AG09309 (cell line): ENCODE measurements around the gene SYT9.

Experiments
- DNase-seq: peaks from one replicate; pipeline ENCODE4 v3.0.0-alpha.2; 2010; ENCODE audit warnings: low read depth
- H3K4me3 ChIP-seq: 2 replicates; pipeline ENCODE4 v1.5.1; 2011; ENCODE audit warnings: mild to moderate bottlenecking, low read depth, low read length, moderate library complexity; ENCODE audit not compliant: control insufficient read depth
- TF ChIP-seq, protein P1 (sequence below): IDR thresholded peaks from 2 replicates; pipeline ENCODE4 v1.5.1; 2011; ENCODE audit warnings: mild to moderate bottlenecking, low read depth, low read length, inconsistent platforms; ENCODE audit not compliant: insufficient read depth, control insufficient read depth; ENCODE audit errors: missing control alignments

SYT9 gene

DNA sequence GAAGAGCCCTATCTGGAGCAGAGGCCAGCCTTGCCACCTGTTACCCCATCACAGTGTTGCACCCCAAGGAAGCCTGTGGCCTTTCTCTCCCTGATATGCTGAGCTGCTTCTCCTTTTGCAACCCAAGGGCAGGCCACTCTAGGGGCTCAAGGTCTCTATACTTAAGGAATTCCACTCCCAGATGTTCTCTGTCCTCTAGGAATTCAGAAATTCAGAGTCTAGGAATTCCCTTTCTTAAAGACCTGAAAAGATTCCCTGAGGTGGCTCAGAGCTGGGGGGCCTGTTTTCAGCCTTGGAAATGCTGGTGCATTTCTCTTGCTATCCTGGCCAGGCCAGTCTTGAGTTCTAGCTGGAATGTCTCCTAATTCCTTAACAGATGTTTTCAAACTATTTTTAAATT is 165.6 kb downstream of the SYT9 start:
- DNase-seq = no peak
- H3K4me3 ChIP-seq = no peak overlapping the region
- TF ChIP-seq, protein P1, sequence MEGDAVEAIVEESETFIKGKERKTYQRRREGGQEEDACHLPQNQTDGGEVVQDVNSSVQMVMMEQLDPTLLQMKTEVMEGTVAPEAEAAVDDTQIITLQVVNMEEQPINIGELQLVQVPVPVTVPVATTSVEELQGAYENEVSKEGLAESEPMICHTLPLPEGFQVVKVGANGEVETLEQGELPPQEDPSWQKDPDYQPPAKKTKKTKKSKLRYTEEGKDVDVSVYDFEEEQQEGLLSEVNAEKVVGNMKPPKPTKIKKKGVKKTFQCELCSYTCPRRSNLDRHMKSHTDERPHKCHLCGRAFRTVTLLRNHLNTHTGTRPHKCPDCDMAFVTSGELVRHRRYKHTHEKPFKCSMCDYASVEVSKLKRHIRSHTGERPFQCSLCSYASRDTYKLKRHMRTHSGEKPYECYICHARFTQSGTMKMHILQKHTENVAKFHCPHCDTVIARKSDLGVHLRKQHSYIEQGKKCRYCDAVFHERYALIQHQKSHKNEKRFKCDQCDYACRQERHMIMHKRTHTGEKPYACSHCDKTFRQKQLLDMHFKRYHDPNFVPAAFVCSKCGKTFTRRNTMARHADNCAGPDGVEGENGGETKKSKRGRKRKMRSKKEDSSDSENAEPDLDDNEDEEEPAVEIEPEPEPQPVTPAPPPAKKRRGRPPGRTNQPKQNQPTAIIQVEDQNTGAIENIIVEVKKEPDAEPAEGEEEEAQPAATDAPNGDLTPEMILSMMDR = no peak

DNA sequence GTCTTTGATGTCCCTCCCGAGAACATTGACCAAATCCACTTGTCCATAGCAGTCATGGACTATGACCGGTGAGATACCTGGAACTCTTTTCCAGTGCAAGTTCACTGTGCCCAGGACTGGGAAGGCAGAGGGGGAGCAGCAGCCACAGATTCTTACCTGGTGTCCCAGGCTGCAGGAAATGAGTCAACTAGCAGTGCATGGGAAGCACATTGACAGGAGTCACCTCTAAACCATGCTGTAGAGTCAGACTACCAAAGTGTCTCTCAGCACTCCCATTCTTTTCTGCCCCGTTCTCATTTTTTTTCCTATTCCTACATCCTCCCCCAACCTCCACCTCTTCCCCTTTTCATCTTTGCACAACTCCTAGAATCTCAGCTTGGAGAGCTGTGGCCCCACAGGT is 166.4 kb downstream of the SYT9 start:
- no peak for DNase-seq
- TF ChIP-seq, protein P1 = no peak
- H3K4me3 ChIP-seq = no peak overlapping the region

DNA sequence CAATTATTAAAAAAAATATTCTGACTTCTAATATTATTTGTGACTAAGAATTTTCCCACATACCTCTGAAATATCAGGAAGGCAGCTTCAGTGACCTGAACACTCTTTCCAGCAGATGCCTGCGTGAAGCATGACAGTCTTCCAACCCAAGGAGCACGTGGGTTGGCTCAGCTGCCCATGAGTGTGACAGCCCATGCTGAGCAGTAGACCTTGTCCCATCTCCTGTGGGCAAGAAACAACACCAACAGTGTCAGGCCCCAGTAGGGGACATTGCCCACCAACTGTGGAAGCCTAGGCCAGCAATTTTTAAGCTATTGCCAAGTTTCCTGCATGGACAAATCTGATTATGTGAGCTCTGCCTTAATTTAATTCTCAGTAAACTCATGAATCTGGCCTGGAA is 167.2 kb downstream of the SYT9 start:
- TF ChIP-seq, protein P1 = no peak
- no peak for DNase-seq

DNA sequence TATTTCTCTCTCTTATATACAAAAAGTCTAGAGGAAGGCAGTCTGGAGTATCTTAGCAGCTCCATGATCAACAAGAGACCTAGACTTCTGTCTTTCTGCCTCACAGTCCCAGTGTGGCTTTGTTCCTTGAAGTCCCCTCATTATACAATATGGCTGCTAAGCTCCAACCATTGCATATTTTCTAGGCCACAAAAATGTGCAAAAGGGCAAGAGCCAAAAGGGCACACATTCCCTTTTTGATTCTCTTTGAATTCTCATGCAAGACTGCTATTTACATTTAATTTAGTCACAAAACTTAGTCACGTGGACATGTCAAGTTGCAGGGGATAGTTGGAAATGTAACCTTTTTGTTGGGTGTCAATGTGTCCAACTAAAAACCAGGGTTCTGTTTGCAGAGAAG is 169.4 kb downstream of the SYT9 start:
- no peak for DNase-seq
- H3K4me3 ChIP-seq = no peak overlapping the region
- TF ChIP-seq, protein P1 = no peak

More for the DNA sequence above, 167.2 kb downstream of the SYT9 start:
- H3K4me3 ChIP-seq = no peak overlapping the region

DNA sequence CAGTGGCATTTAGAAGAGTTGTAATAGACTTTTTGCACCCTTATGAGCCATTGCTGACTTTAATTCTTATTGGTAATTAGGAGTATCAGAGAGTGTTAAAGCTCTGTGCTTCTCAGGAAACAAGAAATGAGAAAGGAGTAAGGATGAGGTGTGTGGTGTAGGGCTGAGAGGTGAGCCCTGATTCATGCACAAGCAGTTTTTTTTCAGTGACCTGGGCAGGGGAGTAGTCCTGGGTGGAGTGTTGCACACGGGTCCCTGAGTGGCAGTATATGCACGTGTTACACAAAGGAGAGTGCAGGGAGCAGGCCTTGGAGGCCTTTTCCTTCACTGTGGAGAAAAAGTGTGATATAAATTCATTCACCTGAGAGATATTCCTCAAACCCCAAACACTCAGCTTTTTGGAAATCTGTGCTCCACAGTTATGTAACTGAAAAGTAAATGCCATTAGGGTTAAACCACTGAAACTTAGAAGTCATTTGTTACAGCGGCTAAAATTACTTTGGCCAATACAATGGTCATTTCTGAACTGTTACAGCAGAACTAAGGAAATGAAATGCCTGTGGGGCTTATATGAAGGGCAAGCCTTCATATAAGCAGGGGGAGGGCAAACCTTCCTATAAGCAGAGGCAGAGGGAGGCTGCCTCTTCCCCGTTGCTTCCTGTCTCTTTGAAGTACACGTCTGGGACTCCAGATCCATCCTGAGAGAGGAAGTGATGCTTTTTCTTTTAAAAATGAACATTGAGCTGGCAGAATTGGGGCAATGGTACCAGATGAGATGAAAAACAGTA is 171.0 kb downstream of the SYT9 start:
- TF ChIP-seq, protein P1 = no peak
- H3K4me3 ChIP-seq = no peak overlapping the region
- no peak for DNase-seq

DNA sequence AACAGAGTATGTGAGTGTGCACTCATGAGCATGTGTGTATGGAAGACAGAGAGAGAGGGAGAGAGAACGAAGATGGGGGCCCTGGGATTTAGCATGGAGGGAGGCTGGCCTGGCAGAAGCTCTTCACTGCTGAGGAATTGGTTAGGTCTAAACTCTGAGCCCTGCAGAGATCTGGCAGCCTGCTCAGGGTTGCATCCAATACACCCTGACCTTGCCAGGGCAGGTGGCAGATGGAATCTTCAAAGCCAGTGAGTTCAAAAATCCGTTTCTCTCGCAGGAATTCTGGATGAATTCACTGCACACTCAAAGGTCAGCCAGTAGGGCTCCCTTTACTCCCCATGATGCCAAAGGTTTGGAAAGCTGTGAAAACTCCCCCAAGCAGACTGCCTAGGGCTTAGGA is 172.2 kb downstream of the SYT9 start:
- no peak overlapping the region for H3K4me3 ChIP-seq
- DNase-seq = no peak
- TF ChIP-seq, protein P1 = no peak
